Middle frontal gyrus (tissue), 1 donor: ENCODE measurements around the gene GREB1.

Experiments used
- DNase-seq: peaks from one replicate; pipeline ENCODE4 v3.0.0-alpha.2; 2015; ENCODE audit warnings: low spot score; ENCODE audit errors: extremely low spot score

GREB1 gene

DNA sequence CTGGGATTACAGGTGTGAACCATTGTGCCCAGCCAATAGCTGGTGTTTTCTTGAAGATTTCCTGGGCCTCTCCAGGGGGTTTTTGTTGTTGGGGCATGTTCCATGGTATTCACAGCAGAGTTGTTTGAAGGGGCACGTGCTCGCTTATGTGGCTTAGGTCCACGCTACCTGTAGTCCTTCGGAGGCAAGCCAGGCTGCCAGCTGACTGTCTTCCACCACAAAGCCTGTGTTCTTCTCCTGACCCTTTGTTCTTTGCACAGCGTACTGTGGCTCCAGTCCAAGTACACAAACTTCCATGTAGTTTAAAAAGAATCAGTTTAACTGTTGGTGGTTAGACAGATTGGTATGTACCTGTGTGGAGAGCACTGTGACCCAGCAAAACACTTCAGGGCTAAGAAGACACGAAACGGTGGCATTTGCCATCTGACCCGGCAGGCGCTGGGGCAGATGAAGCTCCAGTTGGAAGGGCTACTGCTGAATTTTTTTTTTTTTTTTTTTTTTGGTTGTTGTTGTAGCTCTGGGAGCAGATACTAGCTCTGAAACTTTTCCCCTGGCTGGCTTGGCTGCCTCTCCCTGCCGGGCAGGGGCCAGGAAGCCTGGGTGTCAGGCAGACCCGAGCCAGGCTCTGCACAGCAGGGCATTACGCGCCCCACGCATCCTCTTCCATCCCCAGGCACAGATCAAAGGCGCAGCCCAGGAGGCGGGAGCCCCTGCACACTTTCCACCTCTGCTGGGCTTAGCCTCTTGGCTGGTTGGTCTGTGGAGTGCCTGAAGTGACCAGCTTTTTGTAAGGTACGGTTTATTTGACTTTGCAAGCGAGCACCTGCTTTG is 5.7 kb downstream of the GREB1 start:
- no peak for DNase-seq

DNA sequence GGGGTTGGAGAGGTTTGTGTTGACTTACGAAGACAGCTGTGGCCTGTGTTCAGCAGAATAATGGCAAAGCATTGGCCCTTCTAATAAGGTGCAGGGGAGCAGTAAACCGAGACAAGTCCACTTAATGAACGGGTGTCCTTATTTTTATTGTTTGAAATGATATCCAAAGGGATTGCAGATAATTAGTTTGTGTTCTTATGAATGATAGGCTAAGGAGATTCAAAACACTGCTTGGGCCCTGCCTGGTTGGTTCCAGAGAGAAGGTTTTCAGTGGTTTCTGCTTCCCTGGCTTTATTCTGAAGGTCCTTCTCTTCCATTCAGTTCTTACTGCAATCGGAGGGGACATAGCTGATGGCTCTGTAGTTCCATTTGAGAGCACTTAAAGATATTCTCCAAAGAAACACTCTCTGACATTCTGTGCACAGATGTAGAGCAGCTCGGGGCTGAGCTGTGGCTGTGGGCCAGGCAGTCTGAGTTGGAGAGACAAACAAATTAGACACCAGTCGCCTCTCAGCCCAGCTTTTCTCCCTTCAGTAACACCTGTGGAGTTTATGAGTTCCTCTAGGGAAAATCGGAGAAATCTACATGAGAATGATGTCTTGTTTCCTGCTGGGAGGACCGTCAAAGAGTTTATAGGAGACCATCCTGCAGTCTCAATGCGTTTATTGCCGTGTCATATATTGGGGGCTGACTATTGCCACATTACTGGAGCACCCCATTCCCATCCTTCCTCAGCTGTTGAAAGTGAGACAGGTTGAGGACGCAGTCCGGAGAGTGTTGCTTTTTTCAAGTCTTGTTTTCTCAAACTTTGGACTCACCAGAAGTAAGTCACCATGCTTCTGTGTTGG is 6.5 kb downstream of the GREB1 start:
- DNase-seq: no peak

DNA sequence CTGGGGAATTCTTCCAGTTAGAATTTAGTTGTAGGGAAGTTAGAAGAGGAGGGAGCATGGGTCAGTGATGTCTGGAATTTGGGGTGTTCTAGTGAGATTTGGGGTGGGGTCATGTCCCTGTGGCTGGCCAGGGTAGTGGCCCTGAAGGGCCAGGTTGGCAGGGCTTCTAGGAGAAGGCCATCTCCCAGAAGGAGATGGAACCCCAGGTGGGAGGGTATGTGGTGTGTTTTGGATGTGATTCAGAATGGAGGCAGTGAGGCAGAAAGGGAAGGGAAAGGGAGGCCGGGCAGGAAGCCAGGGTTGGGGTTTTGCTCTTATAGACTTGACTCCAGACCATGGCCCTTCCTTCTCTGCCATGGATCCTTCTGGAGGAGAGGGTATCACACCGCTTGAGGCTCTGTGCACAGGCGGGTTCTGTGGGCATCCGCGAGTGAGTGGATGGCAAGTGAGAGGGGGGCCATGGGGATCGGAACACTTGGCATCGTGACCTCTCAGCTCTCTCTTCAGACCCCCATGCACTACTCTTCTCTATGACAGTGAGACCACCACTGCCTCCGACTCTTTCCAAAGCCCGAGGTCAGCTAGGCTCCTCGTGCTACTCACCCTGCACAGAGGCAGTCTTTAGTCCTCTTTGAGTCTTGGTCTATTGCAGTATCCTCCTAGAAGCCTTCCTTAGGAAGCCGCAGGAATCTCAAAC is 7.3 kb downstream of the GREB1 start:
- DNase-seq: no peak

DNA sequence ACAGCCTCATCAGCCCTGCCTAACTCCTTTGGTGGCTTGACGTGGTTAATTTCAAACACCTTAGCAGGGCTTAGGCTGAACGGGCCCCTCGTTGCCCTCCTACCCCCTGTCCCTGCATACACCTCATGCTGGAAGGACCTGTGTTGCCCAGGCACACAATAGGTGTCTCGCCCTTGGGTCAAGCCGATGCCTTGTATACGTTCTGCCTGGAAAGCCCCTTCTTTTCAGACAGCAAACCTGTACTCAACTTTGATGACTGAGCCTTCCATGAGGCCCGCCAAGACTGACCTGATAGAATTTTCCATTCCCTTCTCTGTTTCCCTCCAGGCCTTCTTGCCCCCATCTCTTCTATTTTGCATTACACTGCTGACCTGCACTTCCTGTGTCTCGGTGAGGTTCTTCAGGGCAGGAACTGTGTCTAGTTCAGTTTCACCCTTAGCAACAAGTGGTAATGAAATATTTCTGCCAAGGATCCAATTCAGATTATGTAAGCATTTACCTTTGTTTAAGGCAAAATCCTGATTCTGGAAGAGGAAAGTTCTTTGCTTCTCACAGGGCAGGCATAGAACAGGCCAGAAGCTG is 7.9 kb downstream of the GREB1 start:
- DNase-seq: no peak

DNA sequence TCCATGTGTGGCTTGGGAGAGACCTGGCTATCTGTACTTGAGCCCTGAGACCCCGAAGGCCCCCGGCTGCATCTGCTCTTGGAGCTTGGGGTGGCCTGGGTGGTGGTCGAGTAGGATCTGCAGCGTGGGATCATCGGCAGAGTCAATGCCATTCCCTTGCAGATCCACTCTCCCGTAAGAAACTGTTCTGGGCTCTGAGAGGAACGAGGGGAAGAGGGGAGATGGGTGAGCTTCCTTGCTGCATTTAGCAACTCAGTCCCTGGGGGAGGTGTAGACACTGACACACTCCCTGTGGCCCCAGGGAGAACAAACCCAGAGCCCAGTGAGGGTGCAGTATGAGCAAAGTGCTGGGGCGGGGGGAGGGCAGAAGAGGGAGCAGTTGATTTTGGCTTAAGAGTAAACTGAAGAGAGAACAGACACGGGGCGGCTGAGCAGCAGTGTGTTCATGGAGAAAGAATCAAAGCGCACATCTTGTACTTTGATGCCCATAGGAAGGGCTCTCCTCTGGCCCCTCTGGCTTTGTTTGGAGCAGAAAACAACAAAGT is 8.5 kb downstream of the GREB1 start:
- DNase-seq: no peak

DNA sequence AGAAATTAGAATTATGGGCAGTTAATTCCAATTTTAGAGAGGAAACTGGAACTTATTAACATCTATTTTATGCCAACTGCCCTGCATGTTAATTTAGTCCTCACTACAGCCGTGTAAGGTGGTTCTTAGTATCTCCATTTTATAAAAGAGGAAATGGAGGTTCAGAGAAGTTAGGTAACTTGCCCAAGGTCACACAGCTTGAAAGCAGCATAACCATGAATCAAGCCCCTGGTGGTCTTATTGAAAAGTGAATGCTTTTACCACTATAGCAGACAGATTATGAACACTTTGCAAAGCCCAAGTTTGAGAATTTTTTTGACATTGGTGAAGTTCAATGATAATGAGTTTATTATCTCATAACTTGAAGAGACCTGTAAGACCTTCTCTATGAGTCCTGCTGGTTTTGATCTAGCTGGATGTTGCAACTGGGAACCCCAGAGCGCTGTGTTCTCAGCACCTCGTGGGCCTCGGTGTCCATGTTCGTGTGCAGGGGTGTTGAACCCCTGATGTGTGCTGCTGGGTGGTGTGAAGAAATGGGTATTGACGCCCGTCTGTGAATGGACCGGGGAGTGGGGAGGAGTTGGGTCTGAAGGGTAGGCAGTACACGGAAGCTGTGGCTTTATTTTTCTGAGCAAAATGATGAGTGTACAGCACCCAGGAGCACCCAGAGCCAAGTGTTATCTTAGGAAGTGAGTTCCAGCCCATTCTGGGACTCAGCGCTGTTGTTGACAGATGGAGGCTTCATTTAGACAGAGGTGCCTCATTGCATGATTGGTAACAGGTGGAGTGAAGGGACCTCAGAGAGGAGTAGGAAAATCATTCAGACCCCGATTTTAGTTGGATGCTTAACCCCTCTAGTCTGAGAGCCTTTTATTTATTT is 9.7 kb downstream of the GREB1 start:
- no peak for DNase-seq

DNA sequence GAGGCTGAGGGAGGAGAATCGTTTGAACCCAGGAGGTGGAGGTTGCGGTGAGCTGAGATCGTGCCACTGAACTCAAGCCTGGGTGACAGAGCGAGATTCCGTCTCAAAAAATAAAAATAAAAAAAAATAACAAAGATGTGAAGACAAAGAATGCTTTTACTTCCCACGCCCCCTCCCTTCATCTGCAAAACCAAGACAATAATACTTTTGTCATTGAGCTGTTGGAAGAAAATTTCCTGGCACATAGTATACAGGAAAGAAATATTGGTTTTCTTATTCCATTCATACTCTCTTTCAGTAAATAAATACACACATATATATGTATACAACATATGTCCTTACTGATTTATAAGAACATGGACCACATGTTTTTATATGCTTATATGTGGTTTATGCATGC is 12.2 kb downstream of the GREB1 start:
- DNase-seq: no peak

DNA sequence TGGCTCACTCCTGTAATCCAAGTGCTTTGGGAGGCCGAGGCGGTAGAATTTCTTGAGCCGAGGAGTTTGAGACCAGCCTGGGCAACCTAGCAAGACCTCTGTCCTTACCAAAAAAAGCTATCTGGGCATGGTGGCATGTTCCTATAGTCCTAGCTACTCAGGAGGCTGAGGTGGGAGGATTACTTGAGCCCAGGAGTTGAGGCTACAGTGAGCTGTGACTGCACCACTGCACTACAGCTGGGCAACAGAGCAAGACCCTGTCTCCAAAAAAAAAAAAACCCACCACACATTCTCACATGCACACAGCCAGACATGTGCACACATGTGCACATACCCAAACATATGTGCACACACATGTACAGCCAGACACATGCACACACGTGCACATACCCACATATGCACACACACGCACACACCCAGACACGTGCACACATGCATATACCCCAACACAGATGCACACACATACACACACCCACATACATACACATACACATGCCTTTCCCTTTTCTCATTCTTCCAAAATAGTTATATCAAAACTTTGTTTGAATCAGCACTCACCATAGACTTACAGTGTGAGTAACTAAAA is 14.2 kb downstream of the GREB1 start:
- DNase-seq: no peak

DNA sequence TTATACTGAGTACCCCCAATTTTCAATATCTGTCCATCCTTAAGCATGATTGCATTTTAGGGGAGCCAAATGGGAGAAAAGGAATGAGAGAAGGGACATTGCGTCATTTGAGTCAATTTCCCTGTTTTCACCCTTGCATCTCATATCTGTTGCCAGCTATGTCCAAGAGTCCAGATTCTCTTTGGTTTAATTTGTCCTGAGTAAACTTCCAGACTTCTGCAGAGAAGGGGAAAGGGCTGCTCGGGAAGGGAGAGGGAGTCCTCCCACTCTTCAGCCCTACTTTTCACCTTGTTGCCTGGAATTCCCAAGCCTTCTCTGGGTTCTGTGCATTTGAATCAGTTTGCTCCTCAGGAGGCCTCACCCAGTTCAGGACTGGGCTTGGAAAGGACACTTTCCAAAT is 16.5 kb downstream of the GREB1 start:
- no peak for DNase-seq

DNA sequence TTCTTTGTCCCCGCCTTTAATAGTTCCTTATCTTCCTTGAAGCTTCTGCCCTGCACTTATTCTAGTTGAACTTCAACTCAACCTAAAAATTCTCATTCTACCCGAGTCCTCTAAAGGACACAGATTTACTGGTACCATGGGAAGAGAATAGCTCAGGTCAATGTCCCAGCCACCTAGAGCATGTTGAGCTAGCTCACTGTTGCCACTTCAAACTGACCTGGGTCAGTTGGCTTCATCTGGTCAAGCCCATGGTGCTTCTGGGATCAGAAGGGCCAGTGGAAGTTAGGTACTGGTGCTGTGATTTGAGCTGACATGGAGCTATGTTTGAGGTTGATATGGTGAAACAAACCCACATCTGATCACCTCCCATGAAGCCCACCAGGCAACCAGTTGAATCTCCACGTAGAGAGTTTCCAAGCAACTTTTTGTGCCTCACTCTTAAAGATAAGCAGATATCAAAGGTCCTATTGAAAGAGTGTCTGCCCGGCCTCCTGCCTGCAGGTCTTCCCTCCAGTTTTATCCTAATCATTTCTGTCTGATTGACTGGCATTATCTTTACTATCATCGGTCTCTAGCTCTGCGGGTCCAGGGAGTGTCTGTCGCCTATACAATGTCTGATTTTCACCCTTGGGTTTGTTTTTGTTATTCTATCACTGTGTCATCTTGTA is 17.2 kb downstream of the GREB1 start:
- DNase-seq: no peak

DNA sequence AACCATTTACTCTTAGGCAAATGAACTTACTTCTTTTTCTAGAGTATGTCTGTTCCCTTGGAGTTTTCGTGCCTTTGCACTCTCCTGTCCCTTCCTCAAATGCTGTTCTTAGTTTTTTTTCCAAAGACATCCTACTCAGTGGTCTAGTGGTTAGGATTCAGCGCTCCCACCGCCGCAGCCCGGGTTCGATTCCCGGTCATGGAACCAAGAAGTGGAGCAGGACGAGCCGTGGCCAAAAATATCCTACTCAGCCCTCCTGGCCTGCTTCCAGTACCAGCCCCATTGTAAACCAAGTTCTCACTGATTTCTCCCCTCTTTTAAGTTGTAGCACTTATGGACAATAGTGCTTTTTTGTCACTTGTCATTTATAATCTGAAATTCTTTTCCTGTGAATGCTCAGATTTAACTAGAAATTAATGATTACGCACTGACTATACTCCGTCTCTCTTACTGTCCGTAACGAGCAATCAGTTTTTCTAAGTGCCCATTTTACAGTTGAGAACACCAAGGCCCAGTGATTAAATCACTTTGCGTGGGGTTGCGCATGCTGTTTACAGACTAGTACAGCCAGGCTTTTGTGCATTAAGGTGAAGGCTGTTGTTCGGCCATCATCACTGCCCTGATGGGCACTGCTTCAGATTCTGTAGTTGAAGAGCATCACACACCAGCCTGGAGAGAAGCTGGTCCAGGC is 17.9 kb downstream of the GREB1 start:
- no peak for DNase-seq

DNA sequence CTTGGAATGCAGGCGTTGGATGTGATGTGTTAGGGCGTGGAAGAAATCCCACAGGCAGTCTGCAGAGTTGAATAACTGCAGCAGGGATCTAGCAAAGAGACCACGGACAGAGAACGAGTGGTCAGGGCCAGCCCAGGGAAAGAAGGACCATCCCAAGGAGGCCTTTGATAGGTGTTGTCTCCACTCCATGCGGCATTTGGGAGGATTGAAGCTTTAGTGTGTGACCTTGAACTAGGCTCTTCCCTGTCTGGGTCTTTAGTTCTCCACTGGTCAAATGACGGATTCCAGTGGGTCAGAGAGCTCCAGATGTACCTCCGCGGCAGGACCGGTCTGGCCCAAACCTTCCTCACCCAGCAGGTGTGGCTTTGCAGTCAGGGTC is 18.4 kb downstream of the GREB1 start:
- no peak for DNase-seq

DNA sequence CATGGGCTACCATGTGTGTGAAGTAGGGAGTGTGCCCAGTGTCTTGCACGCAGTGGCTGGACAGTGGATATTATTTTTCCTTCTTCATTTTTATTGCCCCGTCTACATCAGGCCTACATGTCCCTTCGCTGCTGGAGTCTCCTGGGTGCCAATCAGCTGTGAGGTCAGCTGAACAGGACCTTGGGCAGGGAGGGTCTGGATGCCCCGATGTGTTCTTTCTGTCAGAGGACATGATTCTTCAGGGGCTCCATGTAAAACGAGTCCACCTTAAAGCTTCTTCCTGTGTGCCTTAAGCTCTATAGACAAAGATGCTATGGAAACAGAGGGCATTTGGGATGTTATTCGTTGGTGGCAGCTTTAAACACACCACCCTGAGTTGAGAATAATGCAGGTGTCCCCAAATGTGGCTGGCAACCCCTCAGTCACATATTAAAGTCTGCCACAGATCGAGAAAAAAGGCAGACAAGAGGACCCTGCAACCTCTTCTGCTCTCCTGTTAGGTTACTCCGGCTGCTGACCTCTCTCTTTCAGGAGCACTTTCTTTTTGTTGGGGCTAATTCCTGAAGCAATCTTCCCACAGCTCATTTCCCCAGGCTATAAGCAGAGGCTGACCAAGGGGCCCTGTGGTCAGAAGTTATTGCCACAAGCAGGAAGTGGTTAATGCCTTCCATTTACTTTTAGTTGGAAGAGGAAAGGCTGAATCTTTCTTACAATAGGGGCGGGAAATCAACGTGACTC is 20.0 kb downstream of the GREB1 start:
- DNase-seq: no peak

DNA sequence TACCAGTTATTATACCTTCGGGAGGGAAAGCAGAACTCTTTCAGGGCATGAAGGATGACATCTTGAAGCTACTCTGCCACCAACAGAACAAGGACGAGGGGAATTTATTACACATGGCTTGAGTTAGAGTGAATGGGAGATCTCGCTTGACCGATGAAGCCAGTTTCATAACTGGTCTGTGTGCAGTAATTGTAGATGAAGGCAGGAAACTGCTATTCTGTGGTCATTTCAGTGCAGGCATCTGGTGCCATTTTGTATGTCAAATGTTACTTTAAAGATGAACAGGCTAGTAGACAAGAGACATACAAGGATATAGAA is 20.5 kb downstream of the GREB1 start:
- no peak for DNase-seq

DNA sequence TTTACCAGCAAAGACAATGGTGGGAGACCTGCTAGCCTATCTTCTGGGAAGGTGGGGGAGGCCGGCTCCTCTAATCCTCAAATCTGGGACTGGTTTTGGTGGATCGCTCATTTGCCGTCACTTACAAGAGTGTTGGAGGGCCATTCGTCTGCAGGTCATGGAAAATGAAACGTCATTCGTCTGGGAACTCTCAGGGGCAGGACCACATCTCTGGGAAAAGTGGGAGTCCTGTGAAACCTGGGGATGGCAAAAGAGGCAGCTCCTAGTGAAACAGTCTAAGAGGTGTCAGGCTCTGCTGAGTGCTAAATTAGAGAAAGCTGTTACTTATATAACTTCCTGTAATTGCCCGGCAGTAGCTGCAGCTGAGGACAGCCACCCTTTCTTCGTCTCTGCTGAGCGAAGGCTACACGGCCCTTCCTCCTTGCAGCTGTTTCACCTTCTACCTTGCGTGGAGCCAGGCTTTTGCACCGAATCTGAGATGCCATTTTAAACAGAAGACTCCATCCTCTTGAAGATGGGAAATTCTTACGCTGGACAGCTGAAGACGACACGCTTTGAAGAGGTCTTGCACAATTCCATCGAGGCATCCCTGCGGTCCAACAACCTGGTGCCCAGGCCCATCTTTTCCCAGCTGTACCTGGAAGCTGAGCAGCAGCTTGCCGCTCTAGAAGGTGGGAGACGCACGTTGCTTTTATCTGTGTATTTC is 22.4 kb downstream of the GREB1 start:
- DNase-seq: no peak

DNA sequence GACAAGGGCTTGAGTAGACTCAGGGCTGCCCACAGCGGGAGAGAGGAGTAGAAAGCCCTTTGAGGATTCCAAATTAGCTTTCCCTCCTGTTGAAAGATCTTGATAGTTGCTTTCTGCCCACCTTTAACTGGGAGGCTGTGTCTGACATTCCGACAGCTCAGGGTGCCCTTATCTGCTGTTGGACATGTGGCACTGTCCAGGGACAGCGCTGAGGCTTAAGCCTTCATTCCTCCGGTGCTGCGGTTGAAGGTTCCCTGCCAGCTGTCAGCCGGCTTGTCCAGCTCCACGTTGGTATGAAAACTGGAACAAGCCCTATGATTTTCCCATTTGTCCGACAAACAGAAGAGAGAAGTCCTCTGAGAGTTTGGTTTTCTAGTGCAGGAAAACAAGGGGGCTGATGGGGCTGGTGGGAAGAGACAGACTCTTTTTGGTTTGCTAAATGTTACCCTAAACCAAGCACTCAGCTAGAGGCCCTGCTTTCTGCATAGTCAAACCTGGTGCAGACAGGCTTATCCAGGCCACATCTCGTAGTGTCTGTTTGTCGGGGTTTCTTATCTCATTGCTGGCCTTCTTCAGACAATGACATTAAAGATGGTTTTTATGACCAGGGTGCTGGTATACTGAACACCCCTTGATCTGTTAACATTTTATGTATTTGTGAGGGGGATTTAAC is 24.5 kb downstream of the GREB1 start:
- DNase-seq: no peak

DNA sequence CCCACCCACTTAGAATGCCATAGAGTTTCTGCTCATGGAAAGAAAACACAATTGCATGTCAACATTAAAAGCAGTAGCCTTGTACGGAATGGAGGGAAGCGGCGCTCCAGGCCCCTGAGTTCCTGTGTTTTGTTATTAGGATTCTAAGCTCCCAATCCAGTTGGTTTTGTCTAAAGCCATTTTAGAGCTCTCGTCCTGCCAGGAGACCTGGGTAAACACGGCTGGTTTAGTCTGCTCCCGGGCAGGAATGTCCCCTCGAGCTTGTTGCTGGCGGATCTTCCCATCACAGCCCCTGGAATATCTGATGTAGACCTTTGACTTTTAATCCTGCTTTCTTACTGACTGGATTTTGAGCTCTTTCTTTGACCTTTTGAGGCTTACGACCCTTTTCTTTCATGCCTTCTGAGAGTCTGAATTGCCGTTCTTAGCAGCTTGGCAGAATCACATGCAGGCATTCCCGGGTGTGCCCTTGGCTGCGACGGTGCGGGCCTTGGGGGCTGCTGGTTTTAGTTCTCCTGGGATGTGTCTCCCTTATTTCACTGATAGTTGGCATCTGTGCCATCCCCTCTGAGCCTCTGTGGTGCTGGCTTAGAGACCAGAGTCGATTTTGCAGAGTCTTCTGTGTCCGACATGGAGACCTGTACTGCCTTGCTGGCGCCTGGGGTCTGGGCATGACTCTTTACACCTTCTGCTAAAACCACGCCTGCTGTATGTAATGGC is 25.4 kb downstream of the GREB1 start:
- DNase-seq: no peak
